OCI-LY3 (cell line): ENCODE measurements around the gene DENND2A.

Experiments used
- H2AFZ ChIP-seq: fragments of 200-600, 300-600 bp; shearing (Covaris generic); 2 replicates; pipeline ENCODE4 v1.6.0; 2014; ENCODE audit warnings: antibody characterized with exemption, low read depth, low read length
- H3K27ac ChIP-seq: fragments of 200-600, 300-600 bp; sonication (generic); 2 replicates; pipeline ENCODE4 v1.5.1; 2014; ENCODE audit warnings: mild to moderate bottlenecking, low read length, moderate library complexity, mixed read lengths
- H3K27me3 ChIP-seq: fragments of 200-600, 300-600 bp; sonication (generic); 2 replicates; pipeline ENCODE4 v1.6.1; 2014; ENCODE audit warnings: low read depth, low read length, mixed read lengths
- H3K36me3 ChIP-seq: fragments of 200-600, 300-600 bp; sonication (generic); replicated peaks from 2 replicates; pipeline ENCODE3; 2014; ENCODE audit warnings: low read depth, low read length, mixed read lengths
- H3K4me1 ChIP-seq: fragments of 300-600, 200-600 bp; sonication (generic); 2 replicates; pipeline ENCODE4 v1.6.1; 2014; ENCODE audit warnings: low read length, mixed read lengths
- H3K4me2 ChIP-seq: fragments of 200-600, 300-600 bp; sonication (generic); 2 replicates; pipeline ENCODE4 v1.6.1; 2014; ENCODE audit warnings: low read length, mixed read lengths
- H3K4me3 ChIP-seq: fragments of 300-600, 200-600 bp; sonication (generic); 2 replicates; pipeline ENCODE4 v1.5.1; 2014; ENCODE audit warnings: antibody characterized with exemption, mild to moderate bottlenecking, low read length, moderate library complexity
- H3K79me2 ChIP-seq: fragments of 300-600, 200-600 bp; shearing (Covaris generic); 2 replicates; pipeline ENCODE4 v1.6.1; 2014; ENCODE audit warnings: mild to moderate bottlenecking, low read length, mixed read lengths
- H3K9ac ChIP-seq: fragments of 300-600, 200-600 bp; shearing (Covaris generic); 2 replicates; pipeline ENCODE4 v1.6.0; 2014; ENCODE audit warnings: mild to moderate bottlenecking, low read length, moderate library complexity
- H3K9me3 ChIP-seq: fragments of 200-600, 300-600 bp; shearing (Covaris generic); 2 replicates; pipeline ENCODE4 v1.6.1; 2014; ENCODE audit warnings: low read length, mixed read lengths; ENCODE audit not compliant: insufficient read depth
- H4K20me1 ChIP-seq: fragments of 200-600, 300-600 bp; sonication (generic); 2 replicates; pipeline ENCODE4 v1.6.1; 2016; ENCODE audit warnings: low read length, mixed read lengths; ENCODE audit not compliant: insufficient read depth
- EZH2phosphoT487 ChIP-seq: fragments of 200-600 bp; shearing (Covaris generic); IDR thresholded peaks from 2 replicates; pipeline ENCODE4 v1.6.1; 2018; ENCODE audit warnings: antibody characterized with exemption, mixed run types, low read depth
- TF ChIP-seq, protein P1 (sequence below): fragments of 200-600, 300-600 bp; sonication (generic); IDR thresholded peaks from 2 replicates; pipeline ENCODE4 v1.5.1; 2014; ENCODE audit warnings: antibody characterized with exemption, low read length, low read depth

DENND2A gene

DNA sequence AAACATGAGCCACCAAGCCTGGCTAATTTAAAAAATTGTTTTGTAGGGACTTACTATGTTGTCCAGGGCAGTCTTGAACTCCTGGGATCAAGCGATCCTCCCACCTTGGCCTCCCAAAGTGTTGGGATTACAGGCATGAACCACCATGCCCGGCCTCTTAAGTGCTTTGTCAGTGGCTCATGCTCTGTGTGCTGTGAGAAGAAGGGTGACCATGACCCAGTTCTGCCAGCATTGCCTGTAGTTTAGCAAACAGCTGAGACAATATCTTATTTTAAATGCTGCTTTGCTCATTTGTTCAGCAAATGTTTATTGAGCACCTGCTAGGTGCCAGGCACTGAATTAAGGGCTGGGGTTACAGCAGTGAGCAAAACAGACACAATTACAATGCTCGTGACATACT is 41.2 kb upstream of the DENND2A start:
- Histone ChIP-seq H3K9me3 (no peaks in the 10 kb centered on the region), H3K36me3 (peaks cover 11% of the 10 kb centered on the region), H3K9ac (no peak overlapping the region), H3K27ac (no peak overlapping the region), H3K79me2 (no peaks in the 10 kb centered on the region), H3K27me3 (no peaks in the 10 kb centered on the region), H3K4me1 (peaks cover 2% of the 10 kb centered on the region), H3K4me2 (no peak overlapping the region), H3K4me3 (no peak overlapping the region), H4K20me1 (no peaks in the 10 kb centered on the region), H2AFZ (no peak overlapping the region)
- TF ChIP-seq EZH2phosphoT487 = no peak
- TF ChIP-seq, protein P1, sequence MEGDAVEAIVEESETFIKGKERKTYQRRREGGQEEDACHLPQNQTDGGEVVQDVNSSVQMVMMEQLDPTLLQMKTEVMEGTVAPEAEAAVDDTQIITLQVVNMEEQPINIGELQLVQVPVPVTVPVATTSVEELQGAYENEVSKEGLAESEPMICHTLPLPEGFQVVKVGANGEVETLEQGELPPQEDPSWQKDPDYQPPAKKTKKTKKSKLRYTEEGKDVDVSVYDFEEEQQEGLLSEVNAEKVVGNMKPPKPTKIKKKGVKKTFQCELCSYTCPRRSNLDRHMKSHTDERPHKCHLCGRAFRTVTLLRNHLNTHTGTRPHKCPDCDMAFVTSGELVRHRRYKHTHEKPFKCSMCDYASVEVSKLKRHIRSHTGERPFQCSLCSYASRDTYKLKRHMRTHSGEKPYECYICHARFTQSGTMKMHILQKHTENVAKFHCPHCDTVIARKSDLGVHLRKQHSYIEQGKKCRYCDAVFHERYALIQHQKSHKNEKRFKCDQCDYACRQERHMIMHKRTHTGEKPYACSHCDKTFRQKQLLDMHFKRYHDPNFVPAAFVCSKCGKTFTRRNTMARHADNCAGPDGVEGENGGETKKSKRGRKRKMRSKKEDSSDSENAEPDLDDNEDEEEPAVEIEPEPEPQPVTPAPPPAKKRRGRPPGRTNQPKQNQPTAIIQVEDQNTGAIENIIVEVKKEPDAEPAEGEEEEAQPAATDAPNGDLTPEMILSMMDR = no peak

DNA sequence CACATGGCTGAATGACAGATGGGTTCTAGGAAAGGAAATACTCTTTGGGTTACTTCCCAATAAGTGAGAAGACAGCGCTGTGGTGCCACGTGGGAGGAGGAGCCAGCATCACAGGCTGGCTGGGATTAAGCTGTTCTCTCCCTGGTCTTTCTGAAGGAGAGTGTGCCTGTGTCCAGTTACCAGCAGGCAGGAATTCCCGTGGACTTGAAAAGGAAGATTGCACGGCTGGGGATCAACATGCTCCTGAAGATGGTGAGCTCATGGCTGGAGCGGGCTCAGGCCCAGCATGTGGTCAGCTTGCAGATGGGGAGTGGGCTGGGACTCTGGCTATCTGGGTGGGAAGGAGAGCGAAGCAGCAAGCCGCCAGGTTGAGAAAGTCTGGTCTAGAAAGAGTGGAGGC is 40.3 kb upstream of the DENND2A start:
- Histone ChIP-seq H3K27me3 (no peaks in the 10 kb centered on the region), H2AFZ (no peak overlapping the region), H3K36me3 (peaks cover 11% of the 10 kb centered on the region), H3K9ac (no peak overlapping the region), H3K27ac (no peak overlapping the region), H3K4me2 (no peak overlapping the region), H4K20me1 (no peaks in the 10 kb centered on the region), H3K4me3 (no peak overlapping the region), H3K4me1 (peaks cover 11% of the 10 kb centered on the region), H3K79me2 (no peaks in the 10 kb centered on the region), H3K9me3 (no peaks in the 10 kb centered on the region)
- TF ChIP-seq, protein P1 = no peak
- no peak for TF ChIP-seq EZH2phosphoT487

DNA sequence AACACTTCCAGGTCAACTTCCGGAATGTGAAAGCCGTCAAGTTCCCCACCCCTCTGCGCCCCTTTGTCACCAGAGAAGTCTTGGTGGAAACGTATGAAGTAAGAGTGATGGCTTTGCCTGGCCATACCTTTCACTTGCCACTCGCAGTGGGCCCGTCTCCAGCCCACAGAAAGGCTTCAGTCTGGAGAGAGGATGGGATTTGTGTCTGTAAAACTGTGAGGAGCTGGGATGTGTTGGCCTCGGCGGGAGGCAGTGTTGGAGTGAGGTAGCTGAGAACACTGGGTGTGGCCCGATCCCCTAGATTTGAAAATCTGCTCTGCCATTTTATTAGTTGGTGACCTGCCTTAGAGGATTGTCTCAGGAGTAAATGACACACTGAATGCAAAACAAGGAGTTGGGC is 38.6 kb upstream of the DENND2A start:
- TF ChIP-seq EZH2phosphoT487 = no peak
- TF ChIP-seq, protein P1 = no peak
- Histone ChIP-seq H3K27me3 (no peaks in the 10 kb centered on the region), H3K4me1 (peaks cover 27% of the 10 kb centered on the region), H3K4me3 (no peak overlapping the region), H3K9ac (no peak overlapping the region), H3K79me2 (no peaks in the 10 kb centered on the region), H3K27ac (no peak overlapping the region), H4K20me1 (no peaks in the 10 kb centered on the region), H3K9me3 (no peaks in the 10 kb centered on the region), H2AFZ (no peak overlapping the region), H3K36me3 (peaks cover 15% of the 10 kb centered on the region), H3K4me2 (no peak overlapping the region)

DNA sequence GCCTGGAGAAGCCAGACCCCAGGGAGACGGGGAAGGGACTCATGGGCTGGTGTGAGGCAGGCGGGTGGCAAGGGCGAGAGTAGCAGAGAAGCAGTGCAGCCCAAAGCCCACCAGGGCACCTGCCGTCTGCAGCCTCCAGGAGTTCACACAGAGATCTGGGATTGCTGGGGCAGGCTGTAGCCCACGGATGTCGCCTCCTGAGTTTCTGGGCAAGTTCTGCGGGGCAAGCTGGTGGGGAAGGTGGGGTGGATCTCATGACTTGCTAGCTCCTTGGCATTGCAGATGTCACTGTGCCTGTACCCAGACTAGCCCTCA is 38.2 kb upstream of the DENND2A start:
- Histone ChIP-seq H4K20me1 (no peaks in the 10 kb centered on the region), H3K36me3 (peaks cover 15% of the 10 kb centered on the region), H3K4me1 (peaks cover 31% of the 10 kb centered on the region), H3K9ac (no peak overlapping the region), H3K27me3 (no peaks in the 10 kb centered on the region), H3K27ac (no peak overlapping the region), H2AFZ (no peak overlapping the region), H3K9me3 (no peaks in the 10 kb centered on the region), H3K4me2 (no peak overlapping the region), H3K79me2 (no peaks in the 10 kb centered on the region), H3K4me3 (no peak overlapping the region)
- TF ChIP-seq, protein P1 = no peak
- no peak for TF ChIP-seq EZH2phosphoT487
